ENCODE measurements around the gene NINJ2. TPM values are rescaled to one million over a fixed set of nuclear protein-coding genes. Genes with fewer than 3 reads are reported as not detected.

The NINJ2 gene
- total and polyA plus RNA-seq, 10 of the 15 experiments (the other 5 are each of a cell fraction or from before 2014, with no cell fraction given): 8.9 to 51.6 (median 21.3) TPM

DNA sequence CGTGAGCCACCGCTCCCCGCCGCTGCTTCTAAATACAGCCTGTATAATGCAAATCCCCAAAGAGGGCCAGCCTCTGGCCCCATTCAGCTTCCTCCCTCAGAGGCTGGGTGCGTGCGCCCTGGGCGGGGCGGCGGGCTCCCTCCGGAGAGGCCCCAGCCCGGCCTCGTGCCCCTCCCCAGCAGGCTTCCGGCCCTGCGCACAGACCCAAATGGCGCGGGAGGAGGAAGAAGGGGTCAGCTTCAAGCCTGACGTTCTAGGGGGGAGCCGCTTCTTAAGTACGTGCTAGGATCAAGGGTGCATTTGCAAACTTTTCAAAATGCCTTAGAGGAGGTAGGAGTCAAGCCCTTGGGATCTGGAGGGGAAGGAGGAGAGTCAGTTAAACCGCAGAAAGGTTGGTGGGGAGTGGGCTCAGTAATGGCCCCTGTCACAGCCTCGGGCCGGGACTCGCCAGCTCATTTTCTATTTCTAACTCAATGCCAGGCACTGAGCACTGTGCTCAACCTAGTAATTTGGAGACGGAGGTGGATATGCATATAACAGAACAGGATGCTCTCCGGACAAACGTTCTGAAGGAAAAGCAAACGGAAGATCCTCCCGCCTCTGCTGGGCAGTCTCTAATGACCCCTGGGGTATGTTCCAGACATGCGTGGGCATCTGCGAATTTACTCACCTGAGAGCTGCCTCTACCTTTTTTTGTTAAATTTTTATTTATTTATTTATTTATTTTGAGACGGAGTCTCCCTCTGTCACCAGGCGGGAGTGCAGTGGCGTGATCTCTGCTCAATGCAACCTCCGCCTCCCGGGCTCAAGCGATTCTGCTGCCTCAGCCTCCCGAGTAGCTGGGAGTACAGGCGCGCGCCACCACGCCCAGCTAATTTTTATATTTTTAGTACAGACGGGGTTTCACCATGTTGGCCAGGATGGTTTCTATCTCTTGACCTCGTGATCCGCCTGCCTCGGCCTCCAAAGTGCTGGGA lies 32.3 kb downstream of the NINJ2 start (continued):
- TF ChIP-seq ZBTB40 (IDR thresholded peaks at IDR 0.05; ENCODE audit: borderline replicate concordance) (0 out of 2 replicates have a peak, but pooled peaks have one; percentile 19), TCF7 (IDR thresholded peaks at IDR 0.05; ENCODE audit: borderline replicate concordance) (no peak), POLR2AphosphoS5 (IDR thresholded peaks at IDR 0.05; ENCODE audit: low read length) (peak; percentile 69; the same call in 1 of the 2 replicates), NR2F1 (conservative IDR thresholded peaks at IDR 0.05) (0 out of 2 replicates have a peak, but pooled peaks have one; percentile 23), CEBPZ (IDR thresholded peaks at IDR 0.05; ENCODE audit: low read depth, low read length) (no peak), RUNX3 (IDR thresholded peaks at IDR 0.05; ENCODE audit: low read length) (peak; percentile 53; the same call in 1 of the 2 replicates), TCF3 (IDR thresholded peaks at IDR 0.05; ENCODE audit: borderline replicate concordance, insufficient read depth, low read depth, low read length) (0 out of 2 replicates have a peak, but pooled peaks have one; percentile 58), NR2C2 (IDR thresholded peaks at IDR 0.05; ENCODE audit: borderline replicate concordance, control insufficient read depth, insufficient read length, low read depth) (no peak), LARP7 (IDR thresholded peaks at IDR 0.05) (peak; percentile 42; the same call in 1 of the 2 replicates), RB1 (IDR thresholded peaks at IDR 0.05; ENCODE audit: borderline replicate concordance) (0 out of 2 replicates have a peak, but pooled peaks have one; percentile 21), NRF1 (conservative IDR thresholded peaks at IDR 0.05; ENCODE audit: low read depth, low read length) (peak; percentile 46), NFXL1 (IDR thresholded peaks at IDR 0.05; ENCODE audit: borderline replicate concordance) (no peak), ATF7 (IDR thresholded peaks at IDR 0.05; ENCODE audit: low read depth) (no peak), IKZF1 (conservative IDR thresholded peaks at IDR 0.05) (peak; percentile 66), TAF1 (IDR thresholded peaks at IDR 0.05; ENCODE audit: borderline replicate concordance, low read depth, low read length) (peak; percentile 56; the same call in 1 of the 2 replicates), ZNF207 (IDR thresholded peaks at IDR 0.05; ENCODE audit: borderline replicate concordance) (peak; percentile 25; the same call in 1 of the 2 replicates), POU2F2 (IDR thresholded peaks at IDR 0.05; ENCODE audit: borderline replicate concordance, low read depth, low read length) (peak; percentile 83; the same call in 1 of the 3 replicates), ASH2L (IDR thresholded peaks at IDR 0.05; ENCODE audit: borderline replicate concordance, low read depth) (no peak), ZNF384 (IDR thresholded peaks at IDR 0.05; ENCODE audit: borderline replicate concordance, low read depth, low read length) (no peak)
- TF ChIP-seq, protein P1, sequence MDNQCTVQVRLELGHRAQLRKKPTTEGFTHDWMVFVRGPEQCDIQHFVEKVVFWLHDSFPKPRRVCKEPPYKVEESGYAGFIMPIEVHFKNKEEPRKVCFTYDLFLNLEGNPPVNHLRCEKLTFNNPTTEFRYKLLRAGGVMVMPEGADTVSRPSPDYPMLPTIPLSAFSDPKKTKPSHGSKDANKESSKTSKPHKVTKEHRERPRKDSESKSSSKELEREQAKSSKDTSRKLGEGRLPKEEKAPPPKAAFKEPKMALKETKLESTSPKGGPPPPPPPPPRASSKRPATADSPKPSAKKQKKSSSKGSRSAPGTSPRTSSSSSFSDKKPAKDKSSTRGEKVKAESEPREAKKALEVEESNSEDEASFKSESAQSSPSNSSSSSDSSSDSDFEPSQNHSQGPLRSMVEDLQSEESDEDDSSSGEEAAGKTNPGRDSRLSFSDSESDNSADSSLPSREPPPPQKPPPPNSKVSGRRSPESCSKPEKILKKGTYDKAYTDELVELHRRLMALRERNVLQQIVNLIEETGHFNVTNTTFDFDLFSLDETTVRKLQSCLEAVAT (IDR thresholded peaks at IDR 0.05): peak; percentile 95

Data from GM12878 (cell line).